ENCODE data around the gene CFAP53.
"Not testable (repeated sequence)": the region's sequence is repeated elsewhere in the genome, so short reads cannot be mapped to it uniquely, and the experiment has no call there.

- not testable (repeated sequence) for TF ChIP-seq TAF1 (CRISPR knock-in tag; IDR thresholded peaks at IDR 0.05); SP1 (IDR thresholded peaks at IDR 0.05); SP1 (CRISPR knock-in tag; IDR thresholded peaks at IDR 0.05); ARID2 (CRISPR knock-in tag; IDR thresholded peaks at IDR 0.05; ENCODE audit: borderline replicate concordance); POLR2A (IDR thresholded peaks at IDR 0.05; ENCODE audit: insufficient read depth in 1 of 2, low read depth in 2 of 2, low read length in 2 of 2); ZBTB25 (CRISPR knock-in tag; IDR thresholded peaks at IDR 0.05); HCFC1 (IDR thresholded peaks at IDR 0.05; ENCODE audit: low read depth, low read length); GATAD1 (CRISPR knock-in tag; IDR thresholded peaks at IDR 0.05); SALL1 (CRISPR knock-in tag; IDR thresholded peaks at IDR 0.05)
Observed at GRCh38 chr18:50220249-50220648, 46.0 kb downstream of the CFAP53 start.
